Activated CD4-positive, CD25-positive, alpha-beta regulatory T cell (primary cell): Measurements from ENCODE around the gene FCHSD2.
"Not testable (repeated sequence)": the region's sequence is repeated elsewhere in the genome, so short reads cannot be mapped to it uniquely, and the experiment has no call there.

Source experiments
- DNase-seq, 4 experiments: peaks; one replicate each; lab custom pipeline; 2025; lab: John Stamatoyannopoulos, UW

FCHSD2 gene

GRCh38 chr11:73059915-73060314, 82.2 kb downstream of the FCHSD2 start:
- no peak for DNase-seq

- DNase-seq: no peak
These were observed 83.0 kb downstream of the FCHSD2 start for GRCh38 chr11:73058989-73059674.

GRCh38 chr11:73055655-73056354, 86.3 kb downstream of the FCHSD2 start:
- DNase-seq: no peak

- no peak for DNase-seq
These were observed 87.1 kb downstream of the FCHSD2 start for GRCh38 chr11:73055002-73055401.

GRCh38 chr11:73053964-73054363, 88.2 kb downstream of the FCHSD2 start:
- no peak for DNase-seq

- DNase-seq: no peak
These were observed 93.7 kb downstream of the FCHSD2 start for GRCh38 chr11:73048446-73048845.

- no peak for DNase-seq
These were observed 94.2 kb downstream of the FCHSD2 start for GRCh38 chr11:73047773-73048371.

GRCh38 chr11:73040046-73040445, 102.1 kb downstream of the FCHSD2 start:
- no peak for DNase-seq

GRCh38 chr11:73034777-73035176, 107.3 kb downstream of the FCHSD2 start:
- no peak for DNase-seq

- no peak for DNase-seq
These were observed 107.8 kb downstream of the FCHSD2 start for GRCh38 chr11:73034331-73034730.

- no peak for DNase-seq
These were observed 112.0 kb downstream of the FCHSD2 start for GRCh38 chr11:73030130-73030529.

GRCh38 chr11:73029403-73029802, 112.7 kb downstream of the FCHSD2 start:
- DNase-seq: no peak

GRCh38 chr11:73028611-73029010, 113.5 kb downstream of the FCHSD2 start:
- no peak for DNase-seq

GRCh38 chr11:73027840-73028239, 114.3 kb downstream of the FCHSD2 start:
- not testable (repeated sequence) for DNase-seq

GRCh38 chr11:73024639-73025038, 117.5 kb downstream of the FCHSD2 start:
- no peak for DNase-seq

GRCh38 chr11:73019996-73020395, 122.1 kb downstream of the FCHSD2 start:
- DNase-seq: no peak

GRCh38 chr11:73019449-73019848, 122.7 kb downstream of the FCHSD2 start:
- no peak for DNase-seq

GRCh38 chr11:73018856-73019255, 123.3 kb downstream of the FCHSD2 start:
- no peak for DNase-seq

GRCh38 chr11:73017024-73017751, 124.9 kb downstream of the FCHSD2 start:
- no peak for DNase-seq

GRCh38 chr11:73013021-73013420, 129.1 kb downstream of the FCHSD2 start:
- no peak for DNase-seq

- no peak for DNase-seq
These were observed 129.8 kb downstream of the FCHSD2 start for GRCh38 chr11:73012121-73012863.
